DND-41 (cell line): ENCODE data around the gene PCGF3.
"Not testable (repeated sequence)": the region's sequence is repeated elsewhere in the genome, so short reads cannot be mapped to it uniquely, and the experiment has no call there.

ENCODE experiments used
- ATAC-seq: fragments of 200-7000 bp; cut with Tn5 transposase; 3 replicates; pipeline ENCODE4 v1.9.1; 2021; ENCODE audit warnings: low read depth; ENCODE audit not compliant: insufficient read depth
- DNase-seq: peaks from one replicate; pipeline ENCODE4 v3.0.0-alpha.2; 2020
- H2AFZ ChIP-seq: 2 replicates; pipeline ENCODE4 v1.6.0; 2012; ENCODE audit warnings: low read depth, low read length
- H3K27ac ChIP-seq: 2 replicates; pipeline ENCODE4 v1.5.1; 2012; ENCODE audit warnings: low read length, inconsistent platforms
- H3K27me3 ChIP-seq: fragments of 200-600 bp; sonication (generic); 2 replicates; pipeline ENCODE4 v1.6.0; 2012; ENCODE audit warnings: low read length, mild to moderate bottlenecking, inconsistent platforms; ENCODE audit not compliant: insufficient read depth, poor library complexity
- H3K36me3 ChIP-seq: 2 replicates; pipeline ENCODE4 v1.5.1; 2012; ENCODE audit warnings: low read length, inconsistent platforms; ENCODE audit not compliant: insufficient read depth
- H3K4me1 ChIP-seq: 2 replicates; pipeline ENCODE4 v1.5.1; 2012; ENCODE audit warnings: mild to moderate bottlenecking, low read length; ENCODE audit not compliant: insufficient read depth
- H3K4me2 ChIP-seq: 2 replicates; pipeline ENCODE4 v1.6.0; 2012; ENCODE audit warnings: mild to moderate bottlenecking, moderate library complexity, low read length, inconsistent platforms; ENCODE audit not compliant: insufficient read depth
- H3K4me3 ChIP-seq, 2 experiments: fragments of 200-600 bp in 1 of 2; shearing (Covaris generic) in 1 of 2; 2 replicates each; pipeline ENCODE4 v1.5.1; 2012 to 2016; ENCODE audit warnings: inconsistent platforms in 2 of 2, low read length in 2 of 2, mild to moderate bottlenecking in 2 of 2, low read depth in 1 of 2, moderate library complexity in 1 of 2
- H3K79me2 ChIP-seq: 2 replicates; pipeline ENCODE4 v1.6.0; 2012; ENCODE audit warnings: low read length, inconsistent platforms; ENCODE audit not compliant: insufficient read depth
- H3K9ac ChIP-seq: 2 replicates; pipeline ENCODE4 v1.6.0; 2012; ENCODE audit warnings: low read depth, mild to moderate bottlenecking, inconsistent platforms, low read length, moderate library complexity
- H3K9me3 ChIP-seq: 2 replicates; pipeline ENCODE4 v1.5.1; 2012; ENCODE audit warnings: low read length, moderate library complexity, mild to moderate bottlenecking, inconsistent platforms; ENCODE audit not compliant: insufficient read depth, severe bottlenecking
- H4K20me1 ChIP-seq: 2 replicates; pipeline ENCODE4 v1.6.0; 2012; ENCODE audit warnings: low read length; ENCODE audit not compliant: insufficient read depth
- CTCF ChIP-seq: IDR thresholded peaks from 2 replicates; pipeline ENCODE4 v1.5.1; 2012; ENCODE audit warnings: borderline replicate concordance, low read length, moderate library complexity, mild to moderate bottlenecking; ENCODE audit not compliant: poor library complexity, severe bottlenecking; ENCODE audit errors: extremely low read depth
- EZH2 ChIP-seq: IDR thresholded peaks from 3 replicates; pipeline ENCODE4 v1.6.1; 2012; ENCODE audit warnings: borderline replicate concordance, low read depth, mild to moderate bottlenecking, moderate library complexity, low read length, inconsistent platforms; ENCODE audit not compliant: severe bottlenecking

PCGF3 gene

GRCh38 chr4:772776-773175, 67.1 kb downstream of the PCGF3 start:
- Histone ChIP-seq H2AFZ (no peak overlapping the region), H3K9me3 (no peaks in the 10 kb centered on the region), H3K4me2 (no peak overlapping the region), H3K27me3 (no peaks in the 10 kb centered on the region), H3K36me3 (peaks cover 88% of the 10 kb centered on the region), H3K79me2 (peaks cover 97% of the 10 kb centered on the region), H4K20me1 (peaks cover 82% of the 10 kb centered on the region), H3K9ac (no peak overlapping the region), H3K4me1 (peaks cover 6% of the 10 kb centered on the region; the same call in 1 of the 2 replicates), H3K27ac (no peak overlapping the region), H3K4me3 (no peak overlapping the region)
- no peak for DNase-seq
- TF ChIP-seq EZH2 (no peak), CTCF (no peak)
- ATAC-seq, result no peak

GRCh38 chr4:773214-773613, 67.6 kb downstream of the PCGF3 start:
- Histone ChIP-seq H4K20me1 (peaks cover 83% of the 10 kb centered on the region), H3K79me2 (peaks cover 97% of the 10 kb centered on the region), H3K4me3 (no peak overlapping the region), H3K9ac (no peak overlapping the region), H3K27me3 (no peaks in the 10 kb centered on the region), H2AFZ (no peak overlapping the region), H3K27ac (no peak overlapping the region), H3K4me1 (peaks cover 6% of the 10 kb centered on the region; the same call in 1 of the 2 replicates), H3K4me2 (no peak overlapping the region), H3K36me3 (peaks cover 88% of the 10 kb centered on the region), H3K9me3 (no peaks in the 10 kb centered on the region)
- DNase-seq (no peak), ATAC-seq (no peak)
- no peak for TF ChIP-seq EZH2
- TF ChIP-seq CTCF, result no peak

- H3K79me2 ChIP-seq, result peaks cover 98% of the 10 kb centered on the region
- peaks cover 81% of the 10 kb centered on the region for H4K20me1 ChIP-seq
- not testable (repeated sequence) for ATAC-seq
These were observed 68.9 kb downstream of the PCGF3 start for GRCh38 chr4:774419-775092.

GRCh38 chr4:775485-775884, 69.9 kb downstream of the PCGF3 start:
- DNase-seq, H3K9me3 ChIP-seq, ATAC-seq, H3K4me3 ChIP-seq, H3K27ac ChIP-seq, H2AFZ ChIP-seq, H3K9ac ChIP-seq, H3K4me2 ChIP-seq, H3K27me3 ChIP-seq: not testable (repeated sequence)
- peaks cover 23% of the 10 kb centered on the region for H3K4me1 ChIP-seq
- peaks cover 98% of the 10 kb centered on the region for H3K79me2 ChIP-seq
- H4K20me1 ChIP-seq, result peaks cover 81% of the 10 kb centered on the region
- H3K36me3 ChIP-seq, result peaks cover 87% of the 10 kb centered on the region

More at GRCh38 chr4:774419-775092, 68.9 kb downstream of the PCGF3 start:
- H3K9me3 ChIP-seq, H3K4me2 ChIP-seq, H3K27ac ChIP-seq, H2AFZ ChIP-seq, DNase-seq, H3K9ac ChIP-seq, H3K4me3 ChIP-seq, H3K27me3 ChIP-seq: not testable (repeated sequence)
- Histone ChIP-seq H3K4me1 (peaks cover 14% of the 10 kb centered on the region), H3K36me3 (peaks cover 87% of the 10 kb centered on the region)
